ENCODE measurements around the gene N4BP2.
"Not testable (repeated sequence)": the region's sequence is repeated elsewhere in the genome, so short reads cannot be mapped to it uniquely, and the experiment has no call there.

N4BP2 gene

GRCh38 chr4:40093400-40093799 lies 36.8 kb downstream of the N4BP2 start:
- DNase-seq, result not testable (repeated sequence)

GRCh38 chr4:40099010-40099409 lies 42.4 kb downstream of the N4BP2 start:
- no peak for DNase-seq

GRCh38 chr4:40107150-40107549 lies 50.5 kb downstream of the N4BP2 start:
- not testable (repeated sequence) for DNase-seq

- no peak for DNase-seq
Observed at GRCh38 chr4:40112027-40112792, 55.6 kb downstream of the N4BP2 start.

- no peak for DNase-seq
Observed at GRCh38 chr4:40114206-40114605, 57.6 kb downstream of the N4BP2 start.

GRCh38 chr4:40118861-40119260 lies 62.2 kb downstream of the N4BP2 start:
- no peak for DNase-seq

- DNase-seq, result no peak
Observed at GRCh38 chr4:40119344-40119743, 62.7 kb downstream of the N4BP2 start.

- DNase-seq, result peak; percentile 27
Observed at GRCh38 chr4:40121515-40121914, 64.9 kb downstream of the N4BP2 start.

GRCh38 chr4:40122941-40123340 lies 66.3 kb downstream of the N4BP2 start:
- no peak for DNase-seq

- no peak for DNase-seq
Observed at GRCh38 chr4:40124690-40125089, 68.0 kb downstream of the N4BP2 start.

GRCh38 chr4:40130401-40131036 lies 73.9 kb downstream of the N4BP2 start:
- DNase-seq, result no peak

- no peak for DNase-seq
Observed at GRCh38 chr4:40132816-40133215, 76.2 kb downstream of the N4BP2 start.

GRCh38 chr4:40134206-40134917 lies 77.7 kb downstream of the N4BP2 start:
- DNase-seq, result no peak

GRCh38 chr4:40136202-40136601 lies 79.6 kb downstream of the N4BP2 start:
- DNase-seq, result not testable (repeated sequence)

GRCh38 chr4:40140196-40140595 lies 83.5 kb downstream of the N4BP2 start:
- DNase-seq, result no peak

GRCh38 chr4:40140597-40140996 lies 83.9 kb downstream of the N4BP2 start:
- DNase-seq, result not testable (repeated sequence)

- no peak for DNase-seq
Observed at GRCh38 chr4:40143926-40144508, 87.4 kb downstream of the N4BP2 start.

GRCh38 chr4:40144716-40145115 lies 88.1 kb downstream of the N4BP2 start:
- no peak for DNase-seq

GRCh38 chr4:40147490-40147889 lies 90.8 kb downstream of the N4BP2 start:
- DNase-seq, result not testable (repeated sequence)

GRCh38 chr4:40149960-40150385 lies 93.3 kb downstream of the N4BP2 start:
- peak; percentile 32 for DNase-seq

- no peak for DNase-seq
Observed at GRCh38 chr4:40150932-40151331, 94.3 kb downstream of the N4BP2 start.

GRCh38 chr4:40152637-40153036 lies 96.0 kb downstream of the N4BP2 start:
- DNase-seq, result no peak

GRCh38 chr4:40157436-40157835 lies 100.8 kb downstream of the N4BP2 start:
- DNase-seq, result no peak

Data from femur (tissue), 1 donor.